Transverse colon (tissue), 4 donors: ENCODE results near the gene CNTNAP2.

Experiments
- EP300 ChIP-seq: sonication (generic); formaldehyde crosslinking; IDR thresholded peaks from one replicate; pipeline ENCODE4 v1.6.1; 2017; ENCODE audit warnings: antibody characterized with exemption, low read depth
- POLR2A ChIP-seq: fragments of 450-650 bp; IDR thresholded peaks from one replicate; pipeline ENCODE4 v1.6.1; 2016; ENCODE audit warnings: antibody characterized with exemption, mild to moderate bottlenecking, moderate library complexity
- POLR2AphosphoS5 ChIP-seq, 3 donors: sonication (generic); formaldehyde crosslinking; IDR thresholded peaks; one replicate each; pipeline ENCODE4 v1.6.1; 2016; ENCODE audit warnings: antibody characterized with exemption in 3 of 3
- TF ChIP-seq, protein P1 (sequence below), 5 experiments: fragments of 200-600 bp in 3 of 5; fragments of 450-650 bp in 2 of 5; sonication (generic) in 3 of 5; IDR thresholded peaks; 1 replicate in 2 of 5; 2 replicates in 3 of 5; pipeline ENCODE4 v1.5.1; 2016 to 2017; ENCODE audit warnings: antibody characterized with exemption in 5 of 5, inconsistent platforms in 3 of 5, mild to moderate bottlenecking in 2 of 5, moderate library complexity in 1 of 5

DNA sequence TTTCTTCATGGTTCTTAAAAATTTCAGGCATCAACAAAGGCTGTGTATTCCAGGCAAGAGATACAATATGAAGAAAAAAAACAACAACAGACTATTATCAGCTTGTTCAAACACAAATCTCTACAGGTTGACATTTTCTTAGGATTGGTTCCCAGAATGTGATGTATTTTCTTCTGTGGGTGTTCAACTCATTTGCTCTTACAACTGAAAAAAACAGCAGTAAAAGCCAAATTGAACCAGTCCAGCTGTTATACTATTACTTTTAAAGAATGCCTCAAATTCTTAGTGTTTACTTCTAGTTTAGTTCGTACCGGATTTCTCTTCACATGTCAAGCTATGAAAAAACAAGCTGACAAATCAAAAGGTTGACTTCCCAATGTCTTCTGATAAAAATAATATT, 60.7 kb downstream of the CNTNAP2 start:
- TF ChIP-seq POLR2AphosphoS5 (IDR thresholded peaks at IDR 0.05) (no peak), POLR2A (no peak), EP300 (no peak)
- TF ChIP-seq, protein P1, sequence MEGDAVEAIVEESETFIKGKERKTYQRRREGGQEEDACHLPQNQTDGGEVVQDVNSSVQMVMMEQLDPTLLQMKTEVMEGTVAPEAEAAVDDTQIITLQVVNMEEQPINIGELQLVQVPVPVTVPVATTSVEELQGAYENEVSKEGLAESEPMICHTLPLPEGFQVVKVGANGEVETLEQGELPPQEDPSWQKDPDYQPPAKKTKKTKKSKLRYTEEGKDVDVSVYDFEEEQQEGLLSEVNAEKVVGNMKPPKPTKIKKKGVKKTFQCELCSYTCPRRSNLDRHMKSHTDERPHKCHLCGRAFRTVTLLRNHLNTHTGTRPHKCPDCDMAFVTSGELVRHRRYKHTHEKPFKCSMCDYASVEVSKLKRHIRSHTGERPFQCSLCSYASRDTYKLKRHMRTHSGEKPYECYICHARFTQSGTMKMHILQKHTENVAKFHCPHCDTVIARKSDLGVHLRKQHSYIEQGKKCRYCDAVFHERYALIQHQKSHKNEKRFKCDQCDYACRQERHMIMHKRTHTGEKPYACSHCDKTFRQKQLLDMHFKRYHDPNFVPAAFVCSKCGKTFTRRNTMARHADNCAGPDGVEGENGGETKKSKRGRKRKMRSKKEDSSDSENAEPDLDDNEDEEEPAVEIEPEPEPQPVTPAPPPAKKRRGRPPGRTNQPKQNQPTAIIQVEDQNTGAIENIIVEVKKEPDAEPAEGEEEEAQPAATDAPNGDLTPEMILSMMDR (IDR thresholded peaks at IDR 0.05), result no peak
